Breast epithelium (tissue), 3 donors: ENCODE results near the gene ELL.

Experiments used
- CTCF ChIP-seq, 3 donors: fragments of 450-650 bp; IDR thresholded peaks; one replicate each; pipeline ENCODE4 v1.5.1; 2016 to 2017; ENCODE audit warnings: antibody characterized with exemption in 3 of 3, mild to moderate bottlenecking in 3 of 3, moderate library complexity in 3 of 3
- POLR2A ChIP-seq: fragments of 450-650 bp; IDR thresholded peaks from one replicate; pipeline ENCODE4 v1.6.1; 2016; ENCODE audit warnings: antibody characterized with exemption, mild to moderate bottlenecking, moderate library complexity

- TF ChIP-seq POLR2A (no peak), CTCF (IDR thresholded peaks at IDR 0.05) (no peak)
Observed at GRCh38 chr19:18417250-18418028, 104.4 kb downstream of the ELL start.
